OCI-LY7 (cell line): ENCODE data around the gene ICA1. TPM values are rescaled to one million over a fixed set of nuclear protein-coding genes. Genes with fewer than 3 reads are reported as not detected.

Source experiments
- BruUV-seq: library from RNA; stranded (reverse); fragments of 400-500 nt; replicated peaks from 2 replicates; lab custom pipeline; 2021; lab: Mats Ljungman, UMichigan
- CTCF ChIA-PET: fragments of 300-600 bp; sonication (Branson Sonifier 250); formaldehyde crosslinking; loops from one replicate; lab custom pipeline; 2022; ENCODE audit warnings: antibody characterized with exemption; ENCODE audit not compliant: unreplicated experiment; lab: Charles Lee
- POLR2A ChIA-PET: fragments of 300-600 bp; sonication (Branson Sonifier 250); formaldehyde crosslinking; loops from one replicate; lab custom pipeline; 2022; ENCODE audit warnings: antibody characterized with exemption; lab: Charles Lee
- DNase-seq: peaks from one replicate; pipeline ENCODE4 v3.0.0-alpha.2; 2015; ENCODE audit warnings: low spot score
- H2AFZ ChIP-seq: fragments of 200-600 bp; sonication (generic), shearing (Covaris generic); 2 replicates; pipeline ENCODE4 v1.6.1; 2014; ENCODE audit warnings: mild to moderate bottlenecking, antibody characterized with exemption, low read length, moderate library complexity
- H3K27ac ChIP-seq: fragments of 200-600 bp; sonication (generic); 2 replicates; pipeline ENCODE4 v1.5.1; 2014; ENCODE audit warnings: mixed run types, low read depth, mild to moderate bottlenecking, moderate library complexity, low read length, inconsistent platforms; ENCODE audit not compliant: poor library complexity, severe bottlenecking
- H3K36me3 ChIP-seq: fragments of 200-600 bp; sonication (generic); 2 replicates; pipeline ENCODE4 v1.6.1; 2014; ENCODE audit warnings: mild to moderate bottlenecking, antibody characterized with exemption, low read length, moderate library complexity, mixed read lengths; ENCODE audit not compliant: insufficient read depth
- H3K4me1 ChIP-seq: fragments of 200-600 bp; sonication (generic); 2 replicates; pipeline ENCODE4 v1.5.1; 2014; ENCODE audit warnings: mild to moderate bottlenecking, low read length; ENCODE audit not compliant: insufficient read depth, poor library complexity, severe bottlenecking
- H3K4me2 ChIP-seq: fragments of 200-600 bp; sonication (generic); 2 replicates; pipeline ENCODE4 v1.6.1; 2014; ENCODE audit warnings: mild to moderate bottlenecking, low read length
- H3K4me3 ChIP-seq: fragments of 200-600 bp; sonication (generic); 2 replicates; pipeline ENCODE4 v1.5.1; 2014; ENCODE audit warnings: mild to moderate bottlenecking, low read depth, low read length; ENCODE audit not compliant: poor library complexity, severe bottlenecking
- H3K79me2 ChIP-seq: fragments of 200-600 bp; sonication (generic); 2 replicates; pipeline ENCODE4 v1.6.1; 2016; ENCODE audit warnings: low read depth, mild to moderate bottlenecking, low read length, moderate library complexity, mixed read lengths; ENCODE audit not compliant: insufficient read depth
- H3K9me2 ChIP-seq: fragments of 200-600 bp; sonication (generic); 2 replicates; pipeline ENCODE4 v1.6.1; 2016; ENCODE audit warnings: mild to moderate bottlenecking, low read length, mixed read lengths; ENCODE audit not compliant: insufficient read depth
- H3K9me3 ChIP-seq: fragments of 200-600 bp; sonication (generic); 2 replicates; pipeline ENCODE4 v1.6.1; 2014; ENCODE audit warnings: mild to moderate bottlenecking, mixed run types, low read length, mixed read lengths
- H4K20me1 ChIP-seq: fragments of 200-600 bp; sonication (generic); 2 replicates; pipeline ENCODE4 v1.6.1; 2014; ENCODE audit warnings: mild to moderate bottlenecking, antibody characterized with exemption, low read length, moderate library complexity, mixed read lengths; ENCODE audit not compliant: insufficient read depth
- CTCF ChIP-seq: fragments of 200-600 bp; sonication (generic); conservative IDR thresholded peaks from 2 replicates; pipeline ENCODE4 v1.5.1; 2014; ENCODE audit warnings: mild to moderate bottlenecking, antibody characterized with exemption, low read length, moderate library complexity, mixed read lengths
- EZH2phosphoT487 ChIP-seq: fragments of 200-600 bp; sonication (generic); IDR thresholded peaks from 2 replicates; pipeline ENCODE4 v1.6.1; 2018; ENCODE audit warnings: low read depth, borderline replicate concordance, mild to moderate bottlenecking, mixed run types, antibody characterized with exemption, low read length, moderate library complexity, mixed read lengths
- intact Hi-C: fragments of 100-400 bp; cut with micrococcal nuclease; formaldehyde crosslinking; loops from one replicate; pipeline ENCODE4 v1.10.0; 2022; ENCODE audit not compliant: unreplicated experiment
- total RNA-seq, 2 experiments: library from RNA; depleted of rRNA in 1 of 2; stranded (reverse); fragments of >200 nt in 1 of 2; shearing (Covaris generic) in 1 of 2; gene quantifications; 2 replicates each; pipeline ENCODE4 v1.2.3, GENCODE V29; 2014 to 2022

The ICA1 gene
- total RNA-seq, 2 experiments from 2014 or later: 0.49 TPM; not detected in 1

DNA sequence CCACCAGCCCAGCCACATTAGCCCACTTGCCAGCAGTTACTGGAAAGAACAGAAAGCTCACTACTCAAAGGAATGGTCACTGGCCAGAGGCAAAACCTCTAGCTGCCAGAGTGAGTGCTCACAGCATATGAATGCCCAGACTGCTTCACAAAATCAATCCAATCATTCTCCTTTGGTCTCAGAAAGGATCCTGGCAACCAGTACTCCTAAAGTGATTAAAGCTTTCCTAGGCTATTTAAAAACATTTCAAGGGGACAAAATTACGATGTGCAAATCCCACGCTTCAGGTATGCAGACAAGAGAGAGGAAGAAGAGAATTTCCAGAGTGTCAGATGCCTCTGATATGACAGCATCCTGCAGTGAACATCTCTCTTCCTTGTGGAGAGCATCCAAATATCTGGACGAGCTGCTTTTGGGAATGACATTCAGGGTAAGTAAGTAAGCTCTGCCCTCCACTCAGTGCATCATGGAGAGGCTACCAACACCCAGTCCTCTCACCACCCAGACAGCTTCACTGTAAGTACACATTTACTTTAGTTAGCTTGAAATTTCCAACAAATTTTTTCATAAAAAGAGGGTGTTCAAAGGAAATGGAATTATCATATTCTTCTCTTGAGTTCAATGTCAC is 25.1 kb downstream of the ICA1 start:
- POLR2A ChIA-PET: interaction anchor here (0.7 kb wide), 1 partner anchor 124 kb away, joined by 3 read pairs; no protein-coding TSS in a partner anchor
- H3K79me2 ChIP-seq: no peaks in the 10 kb centered on the region
- DNase-seq: no peak
- TF ChIP-seq EZH2phosphoT487: no peak
- TF ChIP-seq CTCF: no peak
- no peaks in the 10 kb centered on the region for H3K9me3 ChIP-seq
- CTCF ChIA-PET: no interaction called here
- H3K9me2 ChIP-seq: no peaks in the 10 kb centered on the region
- no peak overlapping the region for H3K4me2 ChIP-seq
- H2AFZ ChIP-seq: no peak overlapping the region
- intact Hi-C loops: no loop called here
- H3K4me1 ChIP-seq: no peaks in the 10 kb centered on the region
- no peaks in the 10 kb centered on the region for H3K36me3 ChIP-seq
- H4K20me1 ChIP-seq: no peaks in the 10 kb centered on the region
- BruUV-seq: no TSS peak
- H3K27ac ChIP-seq: no peak overlapping the region
- H3K4me3 ChIP-seq: no peak overlapping the region

- no peaks in the 10 kb centered on the region for H4K20me1 ChIP-seq
- BruUV-seq: no TSS peak
- H3K9me2 ChIP-seq: no peaks in the 10 kb centered on the region
- ChIA-PET POLR2A (interaction anchor here (0.7 to 0.8 kb wide), 2 partner anchors 10 to 191 kb away, joined by 3 to 4 read pairs; no protein-coding TSS in a partner anchor), CTCF (no interaction called here)
- H3K9me3 ChIP-seq: no peaks in the 10 kb centered on the region
- no peak for DNase-seq
- no peak for TF ChIP-seq EZH2phosphoT487
- TF ChIP-seq CTCF: no peak
- no peaks in the 10 kb centered on the region for H3K4me1 ChIP-seq
- no peak overlapping the region for H2AFZ ChIP-seq
- H3K27ac ChIP-seq: no peak overlapping the region
- intact Hi-C loops: no loop called here
- H3K4me2 ChIP-seq: no peak overlapping the region
- H3K4me3 ChIP-seq: no peak overlapping the region
- H3K79me2 ChIP-seq: no peaks in the 10 kb centered on the region
- H3K36me3 ChIP-seq: no peaks in the 10 kb centered on the region
Observed at GRCh38 chr7:8232999-8233847, 28.7 kb downstream of the ICA1 start.
